Erythroblast (primary cell): ENCODE measurements around the gene ZNF283.
"Not testable (repeated sequence)": the region's sequence is repeated elsewhere in the genome, so short reads cannot be mapped to it uniquely, and the experiment has no call there.

ENCODE experiments used
- DNase-seq, 2 experiments: peaks; one replicate each; lab custom pipeline; 2025; lab: John Stamatoyannopoulos, UW
- GATA1 ChIP-seq: IDR thresholded peaks from 2 replicates; pipeline ENCODE4 v1.6.1; 2011; ENCODE audit warnings: low read depth, mild to moderate bottlenecking, control low read depth, low read length, moderate library complexity
- POLR2A ChIP-seq: IDR thresholded peaks from 2 replicates; pipeline ENCODE4 v1.6.1; 2011; ENCODE audit warnings: mild to moderate bottlenecking, low read length

ZNF283 gene

DNA sequence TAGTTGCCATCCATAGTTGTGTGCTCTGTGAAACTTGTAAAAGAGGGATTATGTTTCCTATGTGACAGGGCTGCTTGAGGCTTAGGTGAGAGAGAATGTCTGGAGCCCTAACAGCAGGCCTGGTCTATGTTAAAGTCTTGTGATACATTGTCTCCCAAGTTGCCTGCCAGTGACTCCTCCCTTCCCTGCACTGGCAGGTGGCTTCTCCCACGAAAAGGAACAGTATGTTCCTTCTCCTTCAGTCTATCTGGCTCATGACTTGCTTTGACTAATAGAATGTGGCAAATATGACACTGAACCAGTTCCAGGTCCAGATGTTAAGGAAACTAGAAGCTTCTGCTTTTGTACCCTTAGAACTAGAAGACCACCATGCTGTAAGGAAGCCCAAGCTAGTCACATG, 40.5 kb upstream of the ZNF283 start:
- DNase-seq, result no peak
- TF ChIP-seq POLR2A (no peak), GATA1 (no peak)

DNA sequence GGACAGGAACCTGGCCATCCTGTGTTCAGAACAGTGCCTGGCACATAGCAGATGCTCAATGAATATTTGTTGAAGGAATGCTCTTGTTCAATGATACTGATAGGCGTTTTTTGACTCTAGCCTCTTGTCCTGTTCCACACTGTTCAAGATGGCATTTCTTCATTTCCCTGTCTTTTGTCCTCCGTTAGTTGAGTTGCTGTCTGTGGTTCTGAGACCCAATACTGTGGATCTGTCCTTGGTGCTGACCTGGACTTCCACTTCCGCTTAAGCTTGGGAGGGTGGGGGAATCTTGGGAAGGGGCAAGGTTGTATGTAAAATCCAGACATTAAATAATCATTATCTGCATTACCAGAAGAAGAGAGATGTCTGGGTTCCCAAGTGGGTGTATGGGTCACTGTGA, 38.1 kb upstream of the ZNF283 start:
- peak; percentile 48 to 56 for DNase-seq
- TF ChIP-seq POLR2A, result no peak
- no peak for TF ChIP-seq GATA1

DNA sequence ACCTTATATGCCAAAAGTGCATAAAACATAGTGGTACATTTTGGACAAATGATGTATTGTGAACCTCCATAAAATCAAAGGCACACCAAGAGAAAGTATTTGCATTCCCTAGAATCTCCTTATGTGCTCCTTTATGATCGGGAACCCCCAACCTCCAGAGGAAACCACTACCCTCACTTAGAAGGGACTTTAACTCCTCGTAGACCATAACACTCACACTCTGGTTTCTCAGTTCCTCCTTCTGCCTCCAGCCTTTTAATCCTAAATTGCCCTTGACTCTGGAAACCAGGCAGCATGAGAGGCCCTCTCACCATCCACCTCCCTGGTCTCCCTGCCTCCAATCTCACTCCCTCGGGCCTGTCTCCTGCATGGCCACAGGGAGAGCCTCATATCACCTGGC, 36.5 kb upstream of the ZNF283 start:
- TF ChIP-seq GATA1 (no peak), POLR2A (no peak)
- DNase-seq, result no peak

DNA sequence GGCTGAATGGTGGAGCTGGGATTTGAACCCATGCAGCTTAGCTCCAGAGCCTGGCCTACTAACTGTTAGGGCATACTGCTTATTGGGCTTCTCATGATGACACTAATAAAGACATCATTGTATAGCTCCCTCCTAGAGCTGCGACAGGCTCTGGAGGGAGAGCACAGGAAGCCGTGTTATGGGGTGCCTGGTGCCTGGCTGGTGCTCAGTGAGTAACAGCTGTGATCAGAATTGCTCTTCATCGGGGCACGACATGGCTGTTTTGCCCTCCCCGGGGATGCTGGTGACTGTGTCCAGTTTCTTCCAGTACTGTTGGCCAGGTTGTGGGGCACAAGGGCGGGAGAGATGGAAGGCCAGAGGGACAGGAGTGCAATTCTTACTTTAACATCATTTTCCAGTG, 30.0 kb upstream of the ZNF283 start:
- TF ChIP-seq GATA1 (no peak), POLR2A (no peak)
- no peak for DNase-seq

DNA sequence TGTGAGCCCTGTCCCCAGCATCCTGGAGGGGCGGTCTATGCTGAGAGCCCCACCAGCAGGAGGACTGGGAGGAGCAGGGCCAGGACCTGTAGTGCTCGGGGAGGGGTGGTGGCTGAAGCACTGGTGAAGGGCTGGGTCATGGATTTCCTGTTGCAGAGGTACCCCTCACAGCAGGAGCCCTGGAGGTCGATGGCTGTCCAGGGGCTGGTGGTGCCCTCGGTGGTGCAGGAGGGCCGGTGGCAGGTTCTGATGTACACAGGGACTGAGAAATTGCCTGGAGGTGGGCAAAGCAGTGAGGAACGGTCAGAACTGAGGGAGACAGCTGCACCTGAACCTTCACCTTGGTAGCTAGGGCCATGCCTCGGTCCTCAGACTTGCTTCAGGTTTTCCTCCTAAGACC, 29.6 kb upstream of the ZNF283 start:
- no peak for TF ChIP-seq GATA1
- TF ChIP-seq POLR2A, result no peak
- DNase-seq, result no peak

DNA sequence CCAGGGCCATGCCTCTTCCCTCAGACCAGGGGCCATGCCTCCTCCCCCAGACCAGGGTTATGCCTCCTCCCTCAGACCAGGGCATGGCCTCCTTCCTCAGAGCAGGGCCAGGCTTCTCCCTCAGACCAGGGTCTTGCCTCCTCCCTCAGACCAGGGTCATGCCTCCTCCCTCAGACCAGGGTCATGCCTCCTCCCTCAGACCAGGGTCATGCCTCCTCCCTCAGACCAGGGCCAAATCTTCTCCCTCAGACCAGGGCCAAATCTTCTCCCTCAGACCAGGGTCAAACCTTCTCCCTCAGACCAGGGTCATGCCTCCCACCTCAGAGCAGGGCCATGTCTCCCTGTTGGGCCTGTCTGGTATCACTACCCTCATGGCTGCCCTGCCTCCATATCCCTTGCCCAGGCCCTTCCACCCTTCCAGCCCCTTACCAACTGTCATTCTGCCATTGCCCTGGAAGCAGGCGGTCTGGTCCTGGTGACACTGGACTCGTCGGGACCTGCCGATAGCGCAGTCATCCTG, 29.0 kb upstream of the ZNF283 start:
- DNase-seq, result peak in 1 of 2 experiments; percentile 19
- TF ChIP-seq POLR2A (no peak), GATA1 (no peak)

- TF ChIP-seq GATA1 (no peak), POLR2A (no peak)
- DNase-seq, result peak; percentile 32 to 38
These were observed 28.3 kb upstream of the ZNF283 start for GRCh38 chr19:43798546-43799409.

GRCh38 chr19:43799502-43800142, 27.5 kb upstream of the ZNF283 start:
- DNase-seq, result no peak
- TF ChIP-seq POLR2A (no peak), GATA1 (no peak)

DNA sequence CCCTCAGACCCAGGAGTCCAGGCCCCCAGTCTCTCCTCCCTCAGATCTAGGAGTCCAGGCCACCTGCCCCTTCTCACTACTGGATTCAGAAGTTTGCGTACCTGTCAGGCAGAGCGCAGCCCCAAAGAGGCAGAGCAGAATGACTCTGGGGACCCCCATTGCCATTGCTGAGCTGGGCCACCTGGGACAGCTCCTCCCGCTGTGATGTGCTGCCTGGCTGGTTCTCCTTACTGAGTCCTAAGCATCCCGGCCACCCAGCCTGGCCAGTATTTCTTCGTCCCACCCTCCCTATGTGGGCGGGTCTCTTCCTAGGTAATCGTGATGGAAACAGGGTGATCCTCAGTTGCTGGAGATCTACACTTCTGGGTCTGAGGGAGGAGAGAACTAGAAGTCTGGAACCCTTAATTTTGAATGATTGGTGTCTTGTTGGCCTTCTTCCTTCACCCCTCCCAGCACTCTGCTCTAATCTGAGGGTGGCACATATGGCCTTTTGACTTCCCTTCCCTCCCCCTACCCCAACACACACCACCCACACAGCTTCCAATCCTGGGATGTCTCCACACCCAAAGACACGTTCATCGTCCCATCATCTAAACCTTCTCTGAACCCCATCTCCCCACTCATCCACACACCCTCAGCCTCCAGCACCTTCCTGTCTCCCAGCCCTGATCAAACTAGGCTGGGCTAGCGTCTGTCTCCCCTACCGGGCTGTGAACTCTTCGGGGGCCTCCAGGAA, 24.7 kb upstream of the ZNF283 start, which contains the start of gene LYPD5:
Gene LYPD5 (minus strand): TSS at position 232 of the 736 bp plus-strand sequence. CDS start 67 bp downstream, at position 165.
- no peak for DNase-seq
- no peak for TF ChIP-seq POLR2A
- no peak for TF ChIP-seq GATA1

DNA sequence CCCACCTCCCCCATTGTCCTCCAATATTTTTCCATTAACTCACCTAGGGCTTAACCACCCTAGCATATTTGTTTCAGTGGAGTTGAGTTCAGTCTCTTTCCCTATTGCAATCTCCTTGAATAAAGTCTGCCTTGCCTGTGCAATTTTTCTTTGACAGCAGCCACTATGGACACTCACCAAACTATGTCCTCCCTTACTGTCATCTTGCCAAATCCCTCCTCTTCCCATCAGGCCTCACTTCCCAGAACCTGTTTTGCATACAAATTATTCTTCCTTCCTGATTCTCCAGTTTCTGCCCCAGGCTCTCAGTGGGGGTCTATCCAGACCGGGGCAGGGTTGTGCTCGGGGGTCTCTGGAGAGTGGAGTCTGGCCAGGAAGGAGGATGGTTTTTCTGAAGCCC, 22.7 kb upstream of the ZNF283 start:
- TF ChIP-seq GATA1 (no peak), POLR2A (no peak)

GRCh38 chr19:43806401-43806800, 20.7 kb upstream of the ZNF283 start:
- not testable (repeated sequence) for DNase-seq

More for the DNA sequence above, 22.7 kb upstream of the ZNF283 start:
- DNase-seq, result no peak

DNA sequence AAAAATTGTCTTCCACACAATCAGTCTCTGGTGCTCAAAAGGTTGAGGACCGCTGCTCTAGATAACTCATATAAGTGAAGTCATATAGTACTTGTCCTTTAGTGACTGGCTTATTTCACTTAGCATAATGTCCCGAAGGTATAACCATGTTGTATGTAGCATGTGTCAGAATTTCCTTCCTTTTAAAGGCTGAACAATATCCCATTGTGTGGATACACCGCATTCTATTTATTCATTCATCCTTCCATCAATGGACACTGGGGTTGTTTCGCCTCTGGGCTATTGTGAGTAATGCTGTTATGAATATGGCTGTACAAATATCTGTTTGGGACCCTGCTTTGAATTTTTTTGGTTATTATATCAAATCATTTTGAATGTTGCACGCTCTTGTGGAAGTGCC, 20.3 kb upstream of the ZNF283 start:
- no peak for DNase-seq
- TF ChIP-seq POLR2A (no peak), GATA1 (no peak)

GRCh38 chr19:43807651-43808050, 19.5 kb upstream of the ZNF283 start:
- TF ChIP-seq POLR2A, result no peak
- TF ChIP-seq GATA1, result no peak
- no peak for DNase-seq
